Spleen (tissue), 11 donors: Measurements from ENCODE around the gene CDKL1. TPM values are rescaled to one million over a fixed set of nuclear protein-coding genes. Genes with fewer than 3 reads are reported as not detected.

Experiments used
- DNase-seq: peaks from one replicate; pipeline ENCODE4 v3.0.0-alpha.2; 2020
- H3K27ac ChIP-seq, 8 donors: fragments of 200-600 bp; sonication (generic) in 7 of 8; 1 replicate in 4 of 8; 2 replicates in 4 of 8; pipeline versions ENCODE4 v1.5.0 to v1.8.0; 2016 to 2021; ENCODE audit warnings: inconsistent platforms in 4 of 8, mild to moderate bottlenecking in 4 of 8, moderate library complexity in 1 of 8
- H3K27me3 ChIP-seq, 7 donors: fragments of 200-600 bp; sonication (generic) in 6 of 7; replicated peaks in 1 of 7; 1 replicate in 4 of 7; 2 replicates in 3 of 7; pipeline versions ENCODE4 v1.5.0 to v1.8.0; 2016 to 2021; ENCODE audit warnings: inconsistent platforms in 3 of 7, mild to moderate bottlenecking in 1 of 7
- H3K36me3 ChIP-seq, 6 donors: fragments of 200-600 bp; sonication (generic) in 5 of 6; 1 replicate in 4 of 6; 2 replicates in 2 of 6; pipeline versions ENCODE4 v1.5.0 to v1.8.0; 2016 to 2021; ENCODE audit warnings: inconsistent platforms in 2 of 6
- H3K4me1 ChIP-seq, 6 donors: fragments of 200-600 bp; sonication (generic) in 5 of 6; 1 replicate in 3 of 6; 2 replicates in 3 of 6; pipeline versions ENCODE4 v1.5.0 to v1.8.0; 2016 to 2021; ENCODE audit warnings: inconsistent platforms in 3 of 6
- H3K4me3 ChIP-seq, 8 donors: fragments of 200-600 bp; sonication (generic) in 7 of 8; 1 replicate in 4 of 8; 2 replicates in 4 of 8; pipeline versions ENCODE4 v1.5.0 to v1.8.0; 2016 to 2021; ENCODE audit warnings: inconsistent platforms in 4 of 8, mild to moderate bottlenecking in 4 of 8, moderate library complexity in 2 of 8
- H3K9me3 ChIP-seq, 8 donors: fragments of 200-600 bp; sonication (generic) in 7 of 8; 1 replicate in 4 of 8; 2 replicates in 4 of 8; pipeline versions ENCODE4 v1.5.0 to v1.8.0; 2016 to 2021; ENCODE audit warnings: inconsistent platforms in 4 of 8
- CTCF ChIP-seq, 11 experiments: fragments of 200-600 bp in 7 of 11; fragments of 450-650 bp in 4 of 11; sonication (generic) in 4 of 11; IDR thresholded peaks in 8 of 11; conservative IDR thresholded peaks in 3 of 11; 1 replicate in 7 of 11; 2 replicates in 4 of 11; pipeline versions ENCODE4 v1.4.0 to v1.8.0; 2016 to 2021; ENCODE audit warnings: antibody characterized with exemption in 11 of 11, inconsistent platforms in 4 of 11, mild to moderate bottlenecking in 1 of 11
- POLR2A ChIP-seq, 3 donors: fragments of 450-650 bp; IDR thresholded peaks; one replicate each; pipeline ENCODE4 v1.5.1; 2017; ENCODE audit warnings: antibody characterized with exemption in 3 of 3, mild to moderate bottlenecking in 1 of 3
- POLR2AphosphoS5 ChIP-seq, 3 donors: sonication (generic); formaldehyde crosslinking; IDR thresholded peaks; one replicate each; pipeline ENCODE4 v1.5.1; 2017; ENCODE audit warnings: antibody characterized with exemption in 3 of 3
- WGBS, 5 donors: extraction: QIAGEN DNeasy Blood & Tissue Kit in 3 of 5; methylation state at CpG; one replicate each; pipeline versions ENCODE4 v1.1.5 to v1.1.7; 2013 to 2018; 5-methylcytosine and 5-hydroxymethylcytosine counted together
- intact Hi-C: fragments of 100-400 bp; cut with DNase I; formaldehyde crosslinking; loops from one replicate; pipeline ENCODE4 v1.15.0; 2023; ENCODE audit warnings: low total_unique reads
- polyA plus RNA-seq, 3 donors: library from polyadenylated mRNA; stranded (reverse); fragments of 200-250 nt; gene quantifications; one replicate each; pipeline ENCODE4 v1.2.1, GENCODE V29; 2013
- total RNA-seq, 7 donors: library from RNA; depleted of rRNA in 3 of 7; stranded (reverse); fragments of >200 nt in 3 of 7; fragmentation: NEBNext Ultra II Directional in 4 of 7; extraction: Animal tissue kit (Norgen Biotek cat#: 25700) in 4 of 7; gene quantifications; one replicate each; pipeline versions ENCODE4 v1.1.0 to v1.2.1, GENCODE V29; 2016 to 2021
- donor health status: healthy with polysubstance abuse.
- donor health status: DM: no; HTN: no; CAD: no; lungs with moderate emphysema.
- donor health status: DM: no; HTN: no; CAD: no.
- donor health status: Bipolar disorder and iron deficiency.
- donor health status: healthy.
- donor health status: DM: no; HTN: no; CAD: no.
- donor health status: DM: yes; HTN: yes; CAD: no.

The CDKL1 gene
- total and polyA plus RNA-seq, 10 donors = 1.7 to 310 (median 17.6) TPM

GRCh38 chr14:50425105-50425504 lies 28.4 kb upstream of the CDKL1 start:
- 79 to 97% (median 83%) methylated on average over 2 of the region's 2 CpGs for whole genome bisulfite sequencing, 5 donors
- Histone ChIP-seq H3K27me3 (no peaks in the 10 kb centered on the region), H3K36me3 (peaks cover 0 to 91% (median 44%) of the 10 kb centered on the region in 6 donors), H3K4me3 (no peak overlapping the region), H3K27ac (no peak overlapping the region), H3K4me1 (no peaks in the 10 kb centered on the region), H3K9me3 (no peaks in the 10 kb centered on the region)
- no peak for DNase-seq
- no peak for TF ChIP-seq POLR2AphosphoS5 (IDR thresholded peaks at IDR 0.05)
- TF ChIP-seq POLR2A (IDR thresholded peaks at IDR 0.05) = no peak
- TF ChIP-seq CTCF (IDR thresholded peaks at IDR 0.05 in 8 of 11, conservative IDR thresholded peaks at IDR 0.05 in 3 of 11) = no peak
- intact Hi-C loops = no loop called here

GRCh38 chr14:50423529-50423928 lies 26.8 kb upstream of the CDKL1 start:
- H3K36me3 ChIP-seq = peaks cover 0 to 100% (median 53%) of the 10 kb centered on the region in 6 donors
- 91 to 100% (median 95%) methylated on average over 3 of the region's 3 CpGs for WGBS, 5 donors
- intact Hi-C loops = no loop called here

GRCh38 chr14:50421499-50421898 lies 24.8 kb upstream of the CDKL1 start:
- intact Hi-C loops = no loop called here
- TF ChIP-seq CTCF (IDR thresholded peaks at IDR 0.05 in 8 of 11, conservative IDR thresholded peaks at IDR 0.05 in 3 of 11) = no peak
- no peak for TF ChIP-seq POLR2AphosphoS5 (IDR thresholded peaks at IDR 0.05)
- no peak for TF ChIP-seq POLR2A (IDR thresholded peaks at IDR 0.05)
- no peaks in the 10 kb centered on the region for H3K4me1 ChIP-seq
- H3K27me3 ChIP-seq = no peaks in the 10 kb centered on the region
- no peak overlapping the region for H3K4me3 ChIP-seq
- H3K9me3 ChIP-seq = no peaks in the 10 kb centered on the region
- H3K36me3 ChIP-seq = peaks cover 0 to 100% (median 48%) of the 10 kb centered on the region in 6 donors
- 91 to 98% (median 95%) methylated on average over 7 of the region's 7 CpGs for WGBS, 5 donors
- H3K27ac ChIP-seq = no peak overlapping the region
- DNase-seq = no peak

More at GRCh38 chr14:50423529-50423928, 26.8 kb upstream of the CDKL1 start:
- Histone ChIP-seq H3K4me1 (no peaks in the 10 kb centered on the region), H3K9me3 (no peaks in the 10 kb centered on the region), H3K27me3 (no peaks in the 10 kb centered on the region), H3K4me3 (no peak overlapping the region), H3K27ac (no peak overlapping the region)
- DNase-seq = no peak
- TF ChIP-seq POLR2AphosphoS5 (IDR thresholded peaks at IDR 0.05) = no peak
- TF ChIP-seq CTCF (IDR thresholded peaks at IDR 0.05 in 8 of 11, conservative IDR thresholded peaks at IDR 0.05 in 3 of 11) = no peak
- TF ChIP-seq POLR2A (IDR thresholded peaks at IDR 0.05) = no peak

- intact Hi-C loops = no loop called here
- TF ChIP-seq POLR2AphosphoS5 (IDR thresholded peaks at IDR 0.05) = no peak
- TF ChIP-seq POLR2A (IDR thresholded peaks at IDR 0.05) = no peak
- no peak for TF ChIP-seq CTCF (IDR thresholded peaks at IDR 0.05 in 8 of 11, conservative IDR thresholded peaks at IDR 0.05 in 3 of 11)
- Histone ChIP-seq H3K4me1 (no peaks in the 10 kb centered on the region), H3K4me3 (no peak overlapping the region), H3K27ac (no peak overlapping the region), H3K36me3 (peaks cover 0 to 72% (median 29%) of the 10 kb centered on the region in 6 donors), H3K27me3 (no peaks in the 10 kb centered on the region), H3K9me3 (no peaks in the 10 kb centered on the region)
- WGBS, 5 donors = 90 to 100% (median 95%) methylated on average over 2 of the region's 2 CpGs
- no peak for DNase-seq
Observed at GRCh38 chr14:50417853-50418252, 21.2 kb upstream of the CDKL1 start.
